IPS-11a (cell line): ENCODE data around the gene FAM186B.

Experiments
- H3K4me3 ChIP-seq: one replicate; pipeline ENCODE4 v1.5.1; 2013; ENCODE audit warnings: low read depth, low read length, control low read depth

FAM186B gene

GRCh38 chr12:49577589-49578315 is 27.7 kb downstream of the FAM186B start:
- no peak overlapping the region for H3K4me3 ChIP-seq

GRCh38 chr12:49568442-49569162 is 36.8 kb downstream of the FAM186B start:
- H3K4me3 ChIP-seq: peak overlapping the region; percentile 98

- peak within 1 kb of the TSS; percentile 98 for H3K4me3 ChIP-seq
These were observed 37.6 kb downstream of the FAM186B start, which contains the start of gene MCRS1 for GRCh38 chr12:49567611-49568441. TSS of gene MCRS1 (minus strand) at chr12:49568142. CDS start at chr12:49566731, 1,411 bp downstream.

GRCh38 chr12:49567302-49567610 is 38.2 kb downstream of the FAM186B start:
- peak overlapping the region; percentile 98 for H3K4me3 ChIP-seq

GRCh38 chr12:49566361-49566760 is 39.1 kb downstream of the FAM186B start:
- H3K4me3 ChIP-seq: no peak overlapping the region

GRCh38 chr12:49565406-49566265 is 39.8 kb downstream of the FAM186B start:
- no peak overlapping the region for H3K4me3 ChIP-seq

- H3K4me3 ChIP-seq: no peak overlapping the region
These were observed 40.6 kb downstream of the FAM186B start for GRCh38 chr12:49564686-49565405.

- H3K4me3 ChIP-seq: no peak overlapping the region
These were observed 41.3 kb downstream of the FAM186B start for GRCh38 chr12:49563951-49564685.

GRCh38 chr12:49562831-49563230 is 42.6 kb downstream of the FAM186B start:
- no peak overlapping the region for H3K4me3 ChIP-seq

GRCh38 chr12:49562233-49562632 is 43.2 kb downstream of the FAM186B start:
- no peak overlapping the region for H3K4me3 ChIP-seq

GRCh38 chr12:49560695-49561094 is 44.7 kb downstream of the FAM186B start:
- no peak overlapping the region for H3K4me3 ChIP-seq

GRCh38 chr12:49559011-49559675 is 46.3 kb downstream of the FAM186B start:
- no peak overlapping the region for H3K4me3 ChIP-seq

- no peak overlapping the region for H3K4me3 ChIP-seq
These were observed 46.9 kb downstream of the FAM186B start for GRCh38 chr12:49558526-49558925.

- H3K4me3 ChIP-seq: no peak overlapping the region
These were observed 47.6 kb downstream of the FAM186B start for GRCh38 chr12:49557917-49558215.

GRCh38 chr12:49557187-49557916 is 48.1 kb downstream of the FAM186B start:
- H3K4me3 ChIP-seq: no peak overlapping the region

GRCh38 chr12:49556391-49557186 is 48.9 kb downstream of the FAM186B start:
- no peak overlapping the region for H3K4me3 ChIP-seq

GRCh38 chr12:49555631-49556390 is 49.6 kb downstream of the FAM186B start:
- no peak overlapping the region for H3K4me3 ChIP-seq
